ENCODE results near the gene TGFBR2.

TGFBR2 gene

GRCh38 chr3:30694148-30694547 lies 87.7 kb downstream of the TGFBR2 start:
- DNase-seq, result no peak
- no peak overlapping the region for H3K4me3 Mint-ChIP-seq
- TF ChIP-seq, protein P1, sequence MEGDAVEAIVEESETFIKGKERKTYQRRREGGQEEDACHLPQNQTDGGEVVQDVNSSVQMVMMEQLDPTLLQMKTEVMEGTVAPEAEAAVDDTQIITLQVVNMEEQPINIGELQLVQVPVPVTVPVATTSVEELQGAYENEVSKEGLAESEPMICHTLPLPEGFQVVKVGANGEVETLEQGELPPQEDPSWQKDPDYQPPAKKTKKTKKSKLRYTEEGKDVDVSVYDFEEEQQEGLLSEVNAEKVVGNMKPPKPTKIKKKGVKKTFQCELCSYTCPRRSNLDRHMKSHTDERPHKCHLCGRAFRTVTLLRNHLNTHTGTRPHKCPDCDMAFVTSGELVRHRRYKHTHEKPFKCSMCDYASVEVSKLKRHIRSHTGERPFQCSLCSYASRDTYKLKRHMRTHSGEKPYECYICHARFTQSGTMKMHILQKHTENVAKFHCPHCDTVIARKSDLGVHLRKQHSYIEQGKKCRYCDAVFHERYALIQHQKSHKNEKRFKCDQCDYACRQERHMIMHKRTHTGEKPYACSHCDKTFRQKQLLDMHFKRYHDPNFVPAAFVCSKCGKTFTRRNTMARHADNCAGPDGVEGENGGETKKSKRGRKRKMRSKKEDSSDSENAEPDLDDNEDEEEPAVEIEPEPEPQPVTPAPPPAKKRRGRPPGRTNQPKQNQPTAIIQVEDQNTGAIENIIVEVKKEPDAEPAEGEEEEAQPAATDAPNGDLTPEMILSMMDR (IDR thresholded peaks at IDR 0.05), result no peak
- H3K9me3 Mint-ChIP-seq, result no peaks in the 10 kb centered on the region
- no peak overlapping the region for H3K27ac Mint-ChIP-seq
- H3K27me3 Mint-ChIP-seq (ENCODE audit: low read depth, poor library complexity), result peaks cover 4% of the 10 kb centered on the region
- peaks cover 12% of the 10 kb centered on the region for H3K36me3 Mint-ChIP-seq (ENCODE audit: low read depth)
- H3K4me1 Mint-ChIP-seq, result peaks cover 16% of the 10 kb centered on the region

- peaks cover 12% of the 10 kb centered on the region for H3K4me1 Mint-ChIP-seq
- no peak for DNase-seq
- TF ChIP-seq, protein P1 (IDR thresholded peaks at IDR 0.05), result no peak
- no peaks in the 10 kb centered on the region for H3K9me3 Mint-ChIP-seq
- peaks cover 12% of the 10 kb centered on the region for H3K36me3 Mint-ChIP-seq (ENCODE audit: low read depth)
- H3K4me3 Mint-ChIP-seq, result no peak overlapping the region
- no peak overlapping the region for H3K27ac Mint-ChIP-seq
- H3K27me3 Mint-ChIP-seq (ENCODE audit: low read depth, poor library complexity), result peaks cover 4% of the 10 kb centered on the region
Observed at GRCh38 chr3:30694668-30695067, 88.3 kb downstream of the TGFBR2 start.

DNA sequence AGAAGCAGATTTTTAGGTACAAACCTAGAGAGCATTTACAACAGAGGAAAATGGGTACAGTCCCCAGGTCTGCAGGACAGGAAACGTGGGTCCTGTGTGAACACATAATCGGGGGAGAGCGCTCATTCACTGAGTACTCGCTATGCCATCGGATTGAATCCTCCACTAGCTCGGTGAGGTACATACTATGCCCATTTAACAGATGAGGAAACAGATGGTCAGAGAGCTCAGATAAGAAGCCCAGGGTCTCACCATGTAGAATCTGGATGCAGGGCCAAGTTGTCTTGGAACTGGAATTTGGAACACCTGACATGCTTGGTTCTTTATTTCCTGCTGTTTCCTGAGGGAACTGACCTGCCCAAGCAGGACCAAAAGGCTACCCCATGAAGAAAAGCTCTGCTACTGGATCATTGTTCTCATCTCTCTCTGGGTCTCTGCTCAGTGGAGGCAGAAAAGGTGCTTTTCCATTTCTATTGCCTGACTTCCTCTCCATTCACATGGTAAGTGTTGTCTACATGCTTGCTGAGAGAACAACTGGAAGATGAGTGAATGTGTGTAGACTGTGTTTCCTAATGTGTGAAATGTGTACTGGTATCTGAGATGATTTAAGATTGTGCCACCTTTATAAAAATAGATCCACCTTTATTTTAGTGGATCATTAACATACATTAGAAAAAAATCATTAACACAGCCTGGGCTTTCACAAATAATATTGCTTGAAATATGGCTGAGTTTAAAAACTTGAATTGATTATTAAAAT lies 89.1 kb downstream of the TGFBR2 start:
- TF ChIP-seq, protein P1 (IDR thresholded peaks at IDR 0.05), result no peak
- Mint-ChIP-seq H3K36me3 (ENCODE audit: low read depth) (peaks cover 9% of the 10 kb centered on the region), H3K4me1 (peaks cover 10% of the 10 kb centered on the region), H3K27ac (peak overlapping the region; percentile 14), H3K27me3 (ENCODE audit: low read depth, poor library complexity) (peaks cover 4% of the 10 kb centered on the region), H3K4me3 (no peak overlapping the region), H3K9me3 (no peaks in the 10 kb centered on the region)
- DNase-seq, result no peak

- H3K4me1 Mint-ChIP-seq, result peaks cover under 1% of the 10 kb centered on the region
- H3K9me3 Mint-ChIP-seq, result no peaks in the 10 kb centered on the region
- peak overlapping the region; percentile 27 for H3K27ac Mint-ChIP-seq
- TF ChIP-seq, protein P1 (IDR thresholded peaks at IDR 0.05), result no peak
- DNase-seq, result no peak
- H3K27me3 Mint-ChIP-seq (ENCODE audit: low read depth, poor library complexity), result peaks cover 4% of the 10 kb centered on the region
- H3K36me3 Mint-ChIP-seq (ENCODE audit: low read depth), result peaks cover 5% of the 10 kb centered on the region
- H3K4me3 Mint-ChIP-seq, result no peak overlapping the region
Observed at GRCh38 chr3:30696403-30696819, 90.0 kb downstream of the TGFBR2 start.

GRCh38 chr3:30696896-30697295 lies 90.5 kb downstream of the TGFBR2 start:
- H3K9me3 Mint-ChIP-seq, result peaks cover under 1% of the 10 kb centered on the region
- DNase-seq, result no peak
- H3K4me3 Mint-ChIP-seq, result no peak overlapping the region
- no peaks in the 10 kb centered on the region for H3K4me1 Mint-ChIP-seq
- peaks cover 4% of the 10 kb centered on the region for H3K27me3 Mint-ChIP-seq (ENCODE audit: low read depth, poor library complexity)
- H3K36me3 Mint-ChIP-seq (ENCODE audit: low read depth), result peaks cover 5% of the 10 kb centered on the region
- TF ChIP-seq, protein P1 (IDR thresholded peaks at IDR 0.05), result no peak
- peak overlapping the region; percentile 9 for H3K27ac Mint-ChIP-seq

GRCh38 chr3:30698549-30698948 lies 92.1 kb downstream of the TGFBR2 start:
- no peak for DNase-seq
- Mint-ChIP-seq H3K36me3 (ENCODE audit: low read depth) (peaks cover 7% of the 10 kb centered on the region), H3K27ac (no peak overlapping the region), H3K27me3 (ENCODE audit: low read depth, poor library complexity) (peaks cover 4% of the 10 kb centered on the region), H3K9me3 (peaks cover 13% of the 10 kb centered on the region), H3K4me1 (no peaks in the 10 kb centered on the region), H3K4me3 (no peak overlapping the region)
- TF ChIP-seq, protein P1 (IDR thresholded peaks at IDR 0.05), result no peak

All from nephron progenitor cell (in vitro differentiated cells).